H1 (cell line): ENCODE results near the gene KCNMA1. TPM values are rescaled to one million over a fixed set of nuclear protein-coding genes. Genes with fewer than 3 reads are reported as not detected.

Experiments used
- CTCF ChIA-PET: fragments of 300-600 bp; sonication (Branson Sonifier 250); formaldehyde crosslinking; loops from one replicate; lab custom pipeline; 2021; ENCODE audit not compliant: partially characterized antibody; lab: Charles Lee
- POLR2A ChIA-PET: fragments of 300-600 bp; sonication (Branson Sonifier 250); formaldehyde crosslinking; loops from one replicate; lab custom pipeline; 2021; ENCODE audit warnings: inconsistent platforms; ENCODE audit not compliant: partially characterized antibody; lab: Charles Lee
- DNase-seq, 2 experiments: peaks; one replicate each; pipeline versions ENCODE4 v3.0.0 to v3.0.0-alpha.2; 2010 to 2022; ENCODE audit warnings: low spot score in 2 of 2, low read depth in 1 of 2, mixed read lengths in 1 of 2
- FAIRE-seq: peaks from 2 replicates; lab custom pipeline; 2011; peaks lifted over from hg19 to GRCh38; lab: Jason Lieb, UNC
- H2AFZ ChIP-seq: 2 replicates; pipeline ENCODE4 v1.8.1; 2012; ENCODE audit warnings: low read length, inconsistent platforms
- H2AK5ac ChIP-seq: 2 replicates; pipeline ENCODE4 v1.6.1; 2013; ENCODE audit warnings: low read depth, low read length
- H2BK120ac ChIP-seq: replicated peaks from 2 replicates; pipeline ENCODE3; 2013; ENCODE audit warnings: low read depth, low read length, inconsistent platforms
- H2BK12ac ChIP-seq: 2 replicates; pipeline ENCODE4 v1.6.1; 2013; ENCODE audit warnings: low read depth, low read length
- H2BK15ac ChIP-seq: 2 replicates; pipeline ENCODE4 v1.6.1; 2013; ENCODE audit warnings: low read length
- H2BK20ac ChIP-seq: 2 replicates; pipeline ENCODE4 v1.6.1; 2013; ENCODE audit warnings: low read length
- H2BK5ac ChIP-seq: 2 replicates; pipeline ENCODE4 v1.6.1; 2013; ENCODE audit warnings: low read depth, low read length
- H3K14ac ChIP-seq: 2 replicates; pipeline ENCODE4 v1.6.1; 2013; ENCODE audit warnings: inconsistent platforms; ENCODE audit not compliant: insufficient read length
- H3K18ac ChIP-seq: 2 replicates; pipeline ENCODE4 v1.6.1; 2013; ENCODE audit warnings: low read length; ENCODE audit errors: extremely low read depth
- H3K23ac ChIP-seq: 2 replicates; pipeline ENCODE4 v1.6.1; 2013; ENCODE audit warnings: inconsistent platforms; ENCODE audit not compliant: insufficient read length
- H3K23me2 ChIP-seq: 2 replicates; pipeline ENCODE4 v1.6.1; 2013; ENCODE audit warnings: low read depth, low read length
- H3K27ac ChIP-seq: 2 replicates; pipeline ENCODE4 v1.6.1; 2011; ENCODE audit warnings: low read depth, low read length, inconsistent platforms
- H3K27me3 ChIP-seq, 4 experiments: replicated peaks in 1 of 4; 1 replicate in 1 of 4; 2 replicates in 3 of 4; pipeline versions ENCODE4 v1.6.1 to v1.8.1; 2011 to 2013; ENCODE audit warnings: low read length in 3 of 4, mild to moderate bottlenecking in 3 of 4, inconsistent platforms in 2 of 4, mixed read lengths in 2 of 4, moderate library complexity in 1 of 4; ENCODE audit not compliant: control insufficient read depth in 3 of 4, insufficient read depth in 3 of 4; ENCODE audit errors: extremely low read depth in 1 of 4
- H3K36me3 ChIP-seq, 4 experiments: 2 replicates each; pipeline versions ENCODE4 v1.6.1 to v1.8.1; 2011 to 2013; ENCODE audit warnings: mild to moderate bottlenecking in 4 of 4, low read length in 3 of 4, moderate library complexity in 2 of 4, control low read depth in 1 of 4, inconsistent platforms in 1 of 4; ENCODE audit not compliant: insufficient read depth in 4 of 4, control insufficient read depth in 2 of 4
- H3K4ac ChIP-seq: replicated peaks from 2 replicates; pipeline ENCODE3; 2013; ENCODE audit warnings: low read length, low read depth, mixed read lengths, inconsistent platforms; ENCODE audit not compliant: insufficient read length
- H3K4me1 ChIP-seq, 4 experiments: replicated peaks in 1 of 4; 1 replicate in 1 of 4; 2 replicates in 3 of 4; pipeline versions ENCODE4 v1.6.1 to v1.8.1; 2011 to 2013; ENCODE audit warnings: low read length in 3 of 4, inconsistent platforms in 2 of 4, mixed read lengths in 1 of 4; ENCODE audit not compliant: insufficient read depth in 4 of 4, control insufficient read depth in 3 of 4
- H3K4me2 ChIP-seq, 2 experiments: 2 replicates each; pipeline versions ENCODE4 v1.6.1 to v1.8.1; 2011 to 2013; ENCODE audit warnings: low read depth in 2 of 2, low read length in 2 of 2, control low read depth in 1 of 2, inconsistent platforms in 1 of 2, mild to moderate bottlenecking in 1 of 2; ENCODE audit not compliant: insufficient read depth in 1 of 2
- H3K4me3 ChIP-seq, 4 experiments: fragments of 200-600, 300-600 bp in 1 of 4; sonication (generic), shearing (Covaris generic), sonication (Bioruptor Twin) in 1 of 4; 2 replicates each; pipeline versions ENCODE4 v1.5.1 to v1.8.1; 2011 to 2016; ENCODE audit warnings: low read length in 4 of 4, low read depth in 3 of 4, control low read depth in 2 of 4, inconsistent platforms in 2 of 4, mild to moderate bottlenecking in 2 of 4, mixed read lengths in 1 of 4, moderate library complexity in 1 of 4; ENCODE audit not compliant: insufficient read depth in 2 of 4; ENCODE audit errors: extremely low read depth in 1 of 4
- H3K56ac ChIP-seq: replicated peaks from 2 replicates; pipeline ENCODE3; 2013; ENCODE audit warnings: low read depth, mild to moderate bottlenecking, mixed read lengths, low read length, inconsistent platforms; ENCODE audit not compliant: insufficient read length
- H3K79me1 ChIP-seq: 2 replicates; pipeline ENCODE4 v1.6.1; 2013; ENCODE audit warnings: low read depth, low read length, control low read depth
- H3K79me2 ChIP-seq, 2 experiments: 2 replicates each; pipeline versions ENCODE4 v1.6.1 to v1.8.1; 2012 to 2013; ENCODE audit warnings: low read length in 2 of 2, mild to moderate bottlenecking in 2 of 2, inconsistent platforms in 1 of 2; ENCODE audit not compliant: insufficient read depth in 2 of 2, control insufficient read depth in 1 of 2
- H3K9ac ChIP-seq, 4 experiments: replicated peaks in 1 of 4; 1 replicate in 1 of 4; 2 replicates in 3 of 4; pipeline versions ENCODE4 v1.6.1 to v1.8.1; 2011 to 2013; ENCODE audit warnings: low read depth in 3 of 4, low read length in 3 of 4, control low read depth in 2 of 4, mild to moderate bottlenecking in 2 of 4, moderate library complexity in 2 of 4, inconsistent platforms in 1 of 4; ENCODE audit errors: extremely low read depth in 1 of 4
- H3K9me3 ChIP-seq, 2 experiments: 2 replicates each; pipeline versions ENCODE4 v1.6.1 to v1.8.1; 2012 to 2013; ENCODE audit warnings: mild to moderate bottlenecking in 2 of 2, moderate library complexity in 2 of 2, control low read depth in 1 of 2, inconsistent platforms in 1 of 2, low read depth in 1 of 2, low read length in 1 of 2, mixed read lengths in 1 of 2; ENCODE audit not compliant: insufficient read depth in 2 of 2
- H4K20me1 ChIP-seq, 2 experiments: replicated peaks in 1 of 2; 2 replicates each; pipeline versions ENCODE3 to v1.8.1; 2011 to 2013; ENCODE audit warnings: inconsistent platforms in 2 of 2, low read length in 2 of 2, mild to moderate bottlenecking in 1 of 2; ENCODE audit not compliant: insufficient read depth in 2 of 2, control insufficient read depth in 1 of 2
- H4K5ac ChIP-seq: 2 replicates; pipeline ENCODE4 v1.6.1; 2013; ENCODE audit warnings: low read length, low read depth, mixed read lengths, inconsistent platforms; ENCODE audit not compliant: insufficient read length
- H4K8ac ChIP-seq: 2 replicates; pipeline ENCODE4 v1.8.0; 2013; ENCODE audit warnings: mild to moderate bottlenecking, moderate library complexity, low read length, inconsistent platforms; ENCODE audit not compliant: insufficient read depth; ENCODE audit errors: extremely low read depth
- H4K91ac ChIP-seq: replicated peaks from 2 replicates; pipeline ENCODE3; 2013; ENCODE audit warnings: low read length, mixed read lengths, inconsistent platforms; ENCODE audit not compliant: insufficient read length
- CBX5 ChIP-seq: fragments of 300-800, 300-1000 bp; sonication (generic); IDR thresholded peaks from 2 replicates; pipeline ENCODE4 v1.7.1; 2016; ENCODE audit warnings: antibody characterized with exemption, low read length, low read depth
- KDM4A ChIP-seq: IDR thresholded peaks from one replicate; pipeline ENCODE4 v1.7.1; 2012; ENCODE audit warnings: low read depth, mild to moderate bottlenecking, moderate library complexity, low read length, inconsistent platforms; ENCODE audit not compliant: severe bottlenecking
- KDM5A ChIP-seq: fragments of 200-600 bp; IDR thresholded peaks from 2 replicates; pipeline ENCODE4 v1.7.1; 2012; ENCODE audit warnings: mild to moderate bottlenecking, low read length, inconsistent platforms, mixed read lengths
- MAFK ChIP-seq: IDR thresholded peaks from 2 replicates; pipeline ENCODE4 v1.6.1; 2012; ENCODE audit warnings: low read depth, mild to moderate bottlenecking, improper control_type of control experiment, low read length
- POLR2A ChIP-seq, 2 experiments: IDR thresholded peaks; 1 replicate in 1 of 2; 2 replicates in 1 of 2; pipeline ENCODE4 v1.6.1; 2011; ENCODE audit warnings: low read depth in 2 of 2, low read length in 2 of 2, mild to moderate bottlenecking in 2 of 2; ENCODE audit errors: control extremely low read depth in 1 of 2
- SAP30 ChIP-seq: fragments of 300-600 bp; sonication (generic); IDR thresholded peaks from 2 replicates; pipeline ENCODE4 v1.7.1; 2012; ENCODE audit warnings: low read length, moderate library complexity, mild to moderate bottlenecking, inconsistent platforms; ENCODE audit not compliant: insufficient read depth, insufficient replicate concordance
- SP1 ChIP-seq: IDR thresholded peaks from 2 replicates; pipeline ENCODE4 v1.6.1; 2011; ENCODE audit warnings: low read depth, low read length
- TAF1 ChIP-seq: IDR thresholded peaks from 2 replicates; pipeline ENCODE4 v1.6.1; 2011; ENCODE audit warnings: mild to moderate bottlenecking, low read depth, low read length
- TAF7 ChIP-seq: optimal IDR thresholded peaks from 2 replicates; pipeline ENCODE3; 2011; ENCODE audit warnings: low read depth, mild to moderate bottlenecking, inconsistent platforms, low read length, moderate library complexity, borderline replicate concordance
- TCF12 ChIP-seq: IDR thresholded peaks from 2 replicates; pipeline ENCODE4 v1.6.1; 2011; ENCODE audit warnings: low read depth, mild to moderate bottlenecking, low read length
- WGBS, 2 experiments: shearing (Covaris generic) in 1 of 2; methylation state at CpG; one replicate each; pipeline versions ENCODE4 v1.1.6 to v1.1.7; 2013 to 2015; ENCODE audit warnings: low lambda C conversion rate in 2 of 2, mixed read lengths in 2 of 2, inconsistent platforms in 1 of 2, low coverage in 1 of 2, missing lambda C conversion rate in 1 of 2; ENCODE audit not compliant: insufficient replicate concordance in 2 of 2, insufficient coverage in 1 of 2, insufficient read length in 1 of 2; ENCODE audit errors: extremely low coverage in 1 of 2, missing lambda C conversion rate in 1 of 2; 5-methylcytosine and 5-hydroxymethylcytosine counted together
- polyA plus RNA-seq, 7 experiments: library from polyadenylated mRNA; depleted of rRNA in 3 of 7; stranded (reverse) in 5 of 7; unstranded in 2 of 7; fragments of >200 nt in 5 of 7; fragments of 200-250 nt in 2 of 7; gene quantifications; 1 replicate in 5 of 7; 2 replicates in 1 of 7; 4 replicates in 1 of 7; pipeline versions ENCODE4 v1.2.1 to v1.2.3, GENCODE V29; 2011 to 2013; ENCODE audit warnings: missing spikeins in 2 of 7, mixed read lengths in 2 of 7
- total RNA-seq: library from RNA; stranded (reverse); fragmentation: NEBNext Ultra II Directional; extraction: Animal tissue kit (Norgen Biotek cat#: 25700); gene quantifications from 2 replicates; pipeline ENCODE4 v1.2.1, GENCODE V29; 2021

KCNMA1 gene
- total and polyA plus RNA-seq, 2 of the 8 experiments (the other 6 are each of a cell fraction or from before 2014, with no cell fraction given) = 10.2 to 11.1 TPM

DNA sequence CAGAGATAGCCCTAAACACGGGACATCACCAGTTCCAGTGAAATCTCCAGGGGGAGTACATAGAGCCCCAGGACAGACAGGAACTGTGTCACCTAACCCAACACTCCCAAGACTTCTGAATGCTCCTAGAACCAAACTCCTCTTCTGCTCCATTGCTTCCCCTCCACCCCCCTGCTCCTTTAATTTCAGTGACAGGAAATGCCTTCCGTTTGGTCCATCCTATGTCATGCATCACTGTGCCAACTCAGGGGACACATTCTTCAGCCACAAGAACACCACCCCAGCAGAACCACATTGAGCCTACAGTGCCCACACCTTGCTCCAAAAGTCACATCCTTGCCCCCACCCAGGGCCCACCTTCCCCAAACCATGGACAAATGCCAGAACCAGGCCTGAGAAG lies 100.5 kb downstream of the KCNMA1 start:
- H4K20me1 ChIP-seq = no peaks in the 10 kb centered on the region
- no peak overlapping the region for H3K9ac ChIP-seq
- H3K36me3 ChIP-seq = no peaks in the 10 kb centered on the region
- ChIA-PET CTCF (no interaction called here), POLR2A (no interaction called here)
- peaks cover 0 to 3% (median 1%) of the 10 kb centered on the region in 4 experiments; a peak in 3 of 7 replicates for H3K4me1 ChIP-seq
- TF ChIP-seq KDM4A (no peak), POLR2A (IDR thresholded peaks at IDR 0.05; ENCODE audit: control extremely low read depth in 1 of 2, low read depth in 2 of 2, low read length in 2 of 2) (no peak), SP1 (no peak), KDM5A (no peak), SAP30 (no peak), TAF1 (no peak), TAF7 (no peak), CBX5 (no peak), MAFK (no peak), TCF12 (no peak)
- no peak overlapping the region for H2AK5ac ChIP-seq
- H3K4me2 ChIP-seq = no peak overlapping the region
- no peak overlapping the region for H3K4me3 ChIP-seq
- H3K27ac ChIP-seq = no peak overlapping the region
- no peak overlapping the region for H3K4ac ChIP-seq
- no peak overlapping the region for H2BK12ac ChIP-seq
- no peak overlapping the region for H3K18ac ChIP-seq
- peaks cover 6% of the 10 kb centered on the region; the same call in 1 of the 2 replicates for H3K23me2 ChIP-seq
- H2BK20ac ChIP-seq = no peak overlapping the region
- H3K56ac ChIP-seq = no peak overlapping the region
- H3K27me3 ChIP-seq = no peaks in the 10 kb centered on the region
- no peak for DNase-seq
- H3K79me1 ChIP-seq = no peaks in the 10 kb centered on the region
- WGBS, 2 experiments = 71% methylated on average over 2 of the region's 2 CpGs; no CpG with 5 or more reads in 1 of the 2 experiments
- no peaks in the 10 kb centered on the region; a peak in 1 of 4 replicates for H3K79me2 ChIP-seq
- no peaks in the 10 kb centered on the region for H3K9me3 ChIP-seq
- H4K91ac ChIP-seq = no peak overlapping the region
- H3K23ac ChIP-seq = no peak overlapping the region
- H2BK120ac ChIP-seq = no peak overlapping the region
- FAIRE-seq = no peak
- no peak overlapping the region for H3K14ac ChIP-seq
- H2BK5ac ChIP-seq = no peak overlapping the region
- no peak overlapping the region for H4K8ac ChIP-seq
- H4K5ac ChIP-seq = no peak overlapping the region
- H2AFZ ChIP-seq = no peak overlapping the region
- H2BK15ac ChIP-seq = no peak overlapping the region
